Fibroblast of pulmonary artery (primary cell): Measurements from ENCODE around the gene ZSWIM8.

ENCODE experiments used
- DNase-seq: peaks from one replicate; pipeline ENCODE4 v3.0.0-alpha.2; 2010; ENCODE audit warnings: low read depth
- H3K4me3 ChIP-seq: replicated peaks from 2 replicates; pipeline ENCODE4 v1.5.1; 2011; ENCODE audit warnings: low read depth, mild to moderate bottlenecking, control low read depth, low read length, moderate library complexity
- CTCF ChIP-seq: IDR thresholded peaks from 2 replicates; pipeline ENCODE4 v1.5.1; 2011; ENCODE audit warnings: mild to moderate bottlenecking, control low read depth, low read length, inconsistent platforms; ENCODE audit errors: missing control alignments

ZSWIM8 gene

GRCh38 chr10:73796766-73797165 lies 11.4 kb downstream of the ZSWIM8 start:
- TF ChIP-seq CTCF: no peak
- no peak overlapping the region for H3K4me3 ChIP-seq
- no peak for DNase-seq

GRCh38 chr10:73797324-73798025 lies 12.1 kb downstream of the ZSWIM8 start:
- DNase-seq: no peak
- H3K4me3 ChIP-seq: no peak overlapping the region
- TF ChIP-seq CTCF: no peak

GRCh38 chr10:73798087-73798486 lies 12.7 kb downstream of the ZSWIM8 start:
- H3K4me3 ChIP-seq: no peak overlapping the region
- DNase-seq: no peak
- no peak for TF ChIP-seq CTCF

- no peak for TF ChIP-seq CTCF
- no peak overlapping the region for H3K4me3 ChIP-seq
- DNase-seq: no peak
Observed at GRCh38 chr10:73798927-73799560, 13.6 kb downstream of the ZSWIM8 start.

DNA sequence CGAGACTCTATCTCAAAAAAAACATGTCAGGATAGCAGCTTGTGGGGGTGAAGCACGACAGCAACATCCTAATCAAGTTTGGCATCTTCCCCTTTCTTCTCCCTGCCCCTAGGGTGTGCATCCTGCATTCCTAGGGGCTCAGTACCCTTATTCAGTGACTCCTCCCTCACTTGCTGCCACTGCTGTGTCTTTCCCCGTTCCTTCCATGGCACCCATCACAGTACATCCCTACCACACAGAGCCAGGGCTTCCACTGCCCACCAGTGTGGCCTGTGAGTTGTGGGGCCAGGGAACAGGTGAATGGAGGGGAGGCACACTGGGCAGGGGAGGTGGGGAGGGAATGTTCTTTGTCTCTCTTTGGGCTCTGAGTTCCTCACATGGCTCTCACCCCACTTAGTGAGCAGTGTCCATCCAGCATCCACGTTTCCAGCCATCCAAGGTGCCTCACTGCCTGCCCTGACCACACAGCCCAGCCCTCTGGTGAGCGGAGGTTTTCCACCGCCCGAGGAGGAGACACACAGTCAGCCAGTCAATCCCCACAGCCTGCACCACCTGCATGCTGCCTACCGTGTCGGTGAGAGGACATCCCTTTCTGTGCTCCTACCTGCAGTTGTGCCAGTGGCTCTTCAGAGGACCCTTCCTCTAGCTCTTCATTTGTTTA lies 14.6 kb downstream of the ZSWIM8 start:
- no peak overlapping the region for H3K4me3 ChIP-seq
- TF ChIP-seq CTCF: no peak

GRCh38 chr10:73800560-73801252 lies 15.3 kb downstream of the ZSWIM8 start:
- no peak for DNase-seq

More for the DNA sequence above, 14.6 kb downstream of the ZSWIM8 start:
- no peak for DNase-seq

More at GRCh38 chr10:73800560-73801252, 15.3 kb downstream of the ZSWIM8 start:
- H3K4me3 ChIP-seq: no peak overlapping the region
- no peak for TF ChIP-seq CTCF
